HG02852 (cell line): ENCODE results near the gene FRZB.

Experiments
- ATAC-seq: cut with Tn5 transposase; IDR thresholded peaks from one replicate; pipeline ENCODE4 v1.9.1; 2021; ENCODE audit warnings: mild to moderate bottlenecking, moderate library complexity; ENCODE audit not compliant: unreplicated experiment

Gene FRZB

GRCh38 chr2:182845794-182846417 is 20.5 kb downstream of the FRZB start:
- ATAC-seq: no peak

- no peak for ATAC-seq
Measured at GRCh38 chr2:182836451-182836850, 30.0 kb downstream of the FRZB start.

- no peak for ATAC-seq
Measured at GRCh38 chr2:182834293-182834692, 32.1 kb downstream of the FRZB start.

GRCh38 chr2:182833084-182833854 is 33.2 kb downstream of the FRZB start:
- ATAC-seq: no peak

GRCh38 chr2:182831921-182832320 is 34.5 kb downstream of the FRZB start:
- no peak for ATAC-seq

GRCh38 chr2:182831101-182831500 is 35.3 kb downstream of the FRZB start:
- ATAC-seq: no peak

- no peak for ATAC-seq
Measured at GRCh38 chr2:182827182-182827879, 39.1 kb downstream of the FRZB start.

- no peak for ATAC-seq
Measured at GRCh38 chr2:182826496-182826895, 39.9 kb downstream of the FRZB start.

GRCh38 chr2:182826064-182826463 is 40.4 kb downstream of the FRZB start:
- no peak for ATAC-seq

- ATAC-seq: no peak
Measured at GRCh38 chr2:182824767-182825158, 41.7 kb downstream of the FRZB start.

GRCh38 chr2:182824056-182824766 is 42.2 kb downstream of the FRZB start:
- ATAC-seq: no peak

GRCh38 chr2:182822733-182823132 is 43.7 kb downstream of the FRZB start:
- ATAC-seq: no peak

- no peak for ATAC-seq
Measured at GRCh38 chr2:182821182-182821581, 45.3 kb downstream of the FRZB start.

- no peak for ATAC-seq
Measured at GRCh38 chr2:182819412-182819811, 47.0 kb downstream of the FRZB start.

- no peak for ATAC-seq
Measured at GRCh38 chr2:182818925-182819324, 47.5 kb downstream of the FRZB start.

- no peak for ATAC-seq
Measured at GRCh38 chr2:182818501-182818900, 47.9 kb downstream of the FRZB start.

GRCh38 chr2:182817558-182817957 is 48.9 kb downstream of the FRZB start:
- no peak for ATAC-seq

- ATAC-seq: no peak
Measured at GRCh38 chr2:182816866-182817265, 49.6 kb downstream of the FRZB start.

GRCh38 chr2:182814804-182815203 is 51.6 kb downstream of the FRZB start:
- ATAC-seq: no peak

GRCh38 chr2:182814380-182814779 is 52.1 kb downstream of the FRZB start:
- ATAC-seq: no peak

GRCh38 chr2:182810087-182810486 is 56.4 kb downstream of the FRZB start:
- ATAC-seq: no peak
